ENCODE data around the gene TGFB2. TPM values are rescaled to one million over a fixed set of nuclear protein-coding genes. Genes with fewer than 3 reads are reported as not detected.

TGFB2 gene
- total RNA-seq, 1 donor from 2014 or later = 50.6 TPM

GRCh38 chr1:218485241-218485928, 140.2 kb downstream of the TGFB2 start:
- H3K4me3 ChIP-seq (ENCODE audit: low read length in 3 of 3) = no peak overlapping the region

GRCh38 chr1:218488531-218488930, 143.4 kb downstream of the TGFB2 start:
- Histone ChIP-seq H3K27ac (ENCODE audit: low read depth, low read length) (no peak overlapping the region), H3K27me3 (ENCODE audit: control insufficient read depth in 3 of 3, insufficient read depth in 3 of 3, low read length in 3 of 3) (no peaks in the 10 kb centered on the region), H3K4me3 (ENCODE audit: low read length in 3 of 3) (no peak overlapping the region), H3K9me3 (ENCODE audit: control insufficient read depth in 3 of 3, low read length in 3 of 3) (no peaks in the 10 kb centered on the region), H3K36me3 (ENCODE audit: control insufficient read depth in 3 of 3, insufficient read depth in 3 of 3, low read length in 3 of 3) (no peaks in the 10 kb centered on the region), H3K4me1 (ENCODE audit: control insufficient read depth in 3 of 3, insufficient read depth in 3 of 3, low read length in 3 of 3) (peaks cover 0 to 6% (median 0%) of the 10 kb centered on the region in 3 donors), H3K9ac (ENCODE audit: low read depth in 1 of 3, low read length in 3 of 3) (no peak overlapping the region)

More at GRCh38 chr1:218485241-218485928, 140.2 kb downstream of the TGFB2 start:
- Histone ChIP-seq H3K4me1 (ENCODE audit: control insufficient read depth in 3 of 3, insufficient read depth in 3 of 3, low read length in 3 of 3) (peaks cover 2 to 9% (median 4%) of the 10 kb centered on the region in 3 donors), H3K36me3 (ENCODE audit: control insufficient read depth in 3 of 3, insufficient read depth in 3 of 3, low read length in 3 of 3) (no peaks in the 10 kb centered on the region), H3K9ac (ENCODE audit: low read depth in 1 of 3, low read length in 3 of 3) (no peak overlapping the region), H3K9me3 (ENCODE audit: control insufficient read depth in 3 of 3, low read length in 3 of 3) (no peaks in the 10 kb centered on the region), H3K27me3 (ENCODE audit: control insufficient read depth in 3 of 3, insufficient read depth in 3 of 3, low read length in 3 of 3) (no peaks in the 10 kb centered on the region), H3K27ac (ENCODE audit: low read depth, low read length) (no peak overlapping the region)

- Histone ChIP-seq H3K36me3 (ENCODE audit: control insufficient read depth in 3 of 3, insufficient read depth in 3 of 3, low read length in 3 of 3) (no peaks in the 10 kb centered on the region), H3K27ac (ENCODE audit: low read depth, low read length) (no peak overlapping the region), H3K4me3 (ENCODE audit: low read length in 3 of 3) (no peak overlapping the region), H3K9ac (ENCODE audit: low read depth in 1 of 3, low read length in 3 of 3) (no peak overlapping the region), H3K9me3 (ENCODE audit: control insufficient read depth in 3 of 3, low read length in 3 of 3) (no peaks in the 10 kb centered on the region), H3K4me1 (ENCODE audit: control insufficient read depth in 3 of 3, insufficient read depth in 3 of 3, low read length in 3 of 3) (peaks cover 0 to 6% (median 0%) of the 10 kb centered on the region in 3 donors), H3K27me3 (ENCODE audit: control insufficient read depth in 3 of 3, insufficient read depth in 3 of 3, low read length in 3 of 3) (no peaks in the 10 kb centered on the region)
Measured at GRCh38 chr1:218488986-218489385, 143.8 kb downstream of the TGFB2 start.

GRCh38 chr1:218490406-218490922, 145.3 kb downstream of the TGFB2 start:
- H3K9ac ChIP-seq (ENCODE audit: low read depth in 1 of 3, low read length in 3 of 3) = no peak overlapping the region
- no peak overlapping the region for H3K27ac ChIP-seq (ENCODE audit: low read depth, low read length)
- H3K36me3 ChIP-seq (ENCODE audit: control insufficient read depth in 3 of 3, insufficient read depth in 3 of 3, low read length in 3 of 3) = no peaks in the 10 kb centered on the region
- no peaks in the 10 kb centered on the region for H3K27me3 ChIP-seq (ENCODE audit: control insufficient read depth in 3 of 3, insufficient read depth in 3 of 3, low read length in 3 of 3)
- H3K4me3 ChIP-seq (ENCODE audit: low read length in 3 of 3) = no peak overlapping the region
- no peaks in the 10 kb centered on the region for H3K9me3 ChIP-seq (ENCODE audit: control insufficient read depth in 3 of 3, low read length in 3 of 3)
- peaks cover 0 to 6% (median 2%) of the 10 kb centered on the region in 3 donors for H3K4me1 ChIP-seq (ENCODE audit: control insufficient read depth in 3 of 3, insufficient read depth in 3 of 3, low read length in 3 of 3)

- Histone ChIP-seq H3K9ac (ENCODE audit: low read depth in 1 of 3, low read length in 3 of 3) (no peak overlapping the region), H3K4me3 (ENCODE audit: low read length in 3 of 3) (no peak overlapping the region), H3K36me3 (ENCODE audit: control insufficient read depth in 3 of 3, insufficient read depth in 3 of 3, low read length in 3 of 3) (no peaks in the 10 kb centered on the region), H3K27ac (ENCODE audit: low read depth, low read length) (no peak overlapping the region), H3K4me1 (ENCODE audit: control insufficient read depth in 3 of 3, insufficient read depth in 3 of 3, low read length in 3 of 3) (peaks cover 0 to 4% (median 2%) of the 10 kb centered on the region in 3 donors), H3K9me3 (ENCODE audit: control insufficient read depth in 3 of 3, low read length in 3 of 3) (no peaks in the 10 kb centered on the region), H3K27me3 (ENCODE audit: control insufficient read depth in 3 of 3, insufficient read depth in 3 of 3, low read length in 3 of 3) (no peaks in the 10 kb centered on the region)
Measured at GRCh38 chr1:218492874-218493273, 147.7 kb downstream of the TGFB2 start.

- no peak overlapping the region for H3K27ac ChIP-seq (ENCODE audit: low read depth, low read length)
- no peaks in the 10 kb centered on the region for H3K36me3 ChIP-seq (ENCODE audit: control insufficient read depth in 3 of 3, insufficient read depth in 3 of 3, low read length in 3 of 3)
- H3K9ac ChIP-seq (ENCODE audit: low read depth in 1 of 3, low read length in 3 of 3) = no peak overlapping the region
- H3K4me1 ChIP-seq (ENCODE audit: control insufficient read depth in 3 of 3, insufficient read depth in 3 of 3, low read length in 3 of 3) = peaks cover 2 to 7% (median 5%) of the 10 kb centered on the region in 3 donors
- H3K4me3 ChIP-seq (ENCODE audit: low read length in 3 of 3) = no peak overlapping the region
- H3K27me3 ChIP-seq (ENCODE audit: control insufficient read depth in 3 of 3, insufficient read depth in 3 of 3, low read length in 3 of 3) = no peaks in the 10 kb centered on the region
- H3K9me3 ChIP-seq (ENCODE audit: control insufficient read depth in 3 of 3, low read length in 3 of 3) = no peaks in the 10 kb centered on the region
Measured at GRCh38 chr1:218493986-218494385, 148.8 kb downstream of the TGFB2 start.

Small RNA genes lying within 50 kb of the gene (small RNA-seq; reads per million reads assigned to genes)
- gene AC096638.1 = not detected

Other genes starting within 250 kb of the TGFB2 start
- 8.9 TPM for gene RRP15, start 60.0 kb upstream of the TGFB2 start, total RNA-seq

All from skeletal muscle tissue (tissue), 5 donors.